GM21786 (cell line): ENCODE data around the gene CDH12.
"Not testable (repeated sequence)": the region's sequence is repeated elsewhere in the genome, so short reads cannot be mapped to it uniquely, and the experiment has no call there.

Experiments used
- ATAC-seq: cut with Tn5 transposase; IDR thresholded peaks from one replicate; pipeline ENCODE4 v1.9.1; 2021; ENCODE audit not compliant: unreplicated experiment

Gene CDH12

DNA sequence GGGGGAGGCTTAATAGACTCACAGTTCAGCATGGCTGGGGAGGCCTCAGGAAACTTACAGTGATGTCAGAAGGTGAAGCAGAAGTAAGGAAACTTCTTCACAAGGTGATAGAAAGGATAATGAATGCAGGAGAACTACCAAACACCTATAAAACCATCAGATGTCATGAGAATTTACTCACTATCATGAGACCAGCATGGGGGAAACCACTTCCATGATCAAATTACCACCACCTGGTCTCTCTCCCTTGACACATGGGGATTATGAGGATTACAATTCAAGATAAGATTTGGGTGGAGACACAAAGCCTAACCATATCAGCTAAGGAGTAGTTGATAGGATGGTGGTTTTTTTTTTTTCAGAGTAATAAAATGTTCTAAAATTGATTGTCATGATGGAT lies 201.8 kb downstream of the CDH12 start:
- ATAC-seq: no peak

DNA sequence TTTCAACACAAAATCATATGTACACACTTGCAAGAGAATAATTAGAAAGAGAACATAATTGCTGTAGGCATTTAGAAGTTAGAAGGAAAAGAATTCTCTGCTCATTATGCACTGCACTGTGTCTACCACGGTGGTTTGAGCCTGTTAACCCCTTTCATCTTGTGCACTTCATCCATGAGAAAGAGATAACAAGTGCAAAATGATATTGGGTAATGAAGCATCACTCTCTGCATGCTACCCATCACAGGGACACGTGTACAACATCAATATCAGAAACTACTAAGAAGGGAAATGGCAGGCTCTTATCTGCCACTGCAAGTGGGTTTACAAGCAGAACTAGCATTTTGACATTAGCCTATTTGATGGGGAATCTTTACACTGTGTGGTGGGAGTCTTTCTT lies 202.6 kb downstream of the CDH12 start:
- ATAC-seq: no peak

DNA sequence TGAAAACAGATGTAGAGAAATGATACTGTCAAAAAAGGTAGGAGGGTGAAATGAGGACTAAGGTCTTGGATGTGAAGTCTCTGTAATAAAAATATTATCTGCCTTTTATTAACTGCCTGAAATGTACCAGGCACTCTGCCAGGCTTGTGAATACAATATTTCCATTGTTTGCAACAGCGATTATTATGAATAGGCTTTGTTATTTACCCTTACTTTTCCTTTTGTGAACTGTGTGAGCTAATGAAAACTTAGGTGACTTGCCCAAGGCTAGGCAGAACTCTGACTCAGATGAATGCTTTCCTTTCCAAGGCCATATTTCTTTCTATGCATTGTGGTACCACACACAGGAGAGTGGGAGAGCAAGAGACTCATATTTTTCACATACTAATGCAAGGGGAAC lies 204.1 kb downstream of the CDH12 start:
- ATAC-seq: no peak

DNA sequence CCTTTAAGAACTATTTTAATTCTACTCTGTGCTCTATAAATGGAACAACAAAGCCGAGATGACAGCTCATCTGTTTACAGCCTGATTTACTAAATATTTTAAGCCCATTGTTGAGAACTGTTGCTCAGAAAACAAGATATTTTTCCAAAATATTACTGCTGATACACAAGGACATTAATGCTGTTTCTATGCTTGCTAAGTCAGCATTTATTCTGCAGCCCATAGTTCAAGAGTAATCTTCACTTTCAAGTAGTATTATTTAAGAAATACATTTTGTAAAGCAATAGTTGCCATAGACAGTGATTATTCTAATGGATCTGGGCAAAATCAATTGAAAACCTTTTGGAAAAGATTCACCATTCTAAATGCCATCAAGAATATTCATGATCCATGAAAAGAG lies 208.3 kb downstream of the CDH12 start:
- no peak for ATAC-seq

DNA sequence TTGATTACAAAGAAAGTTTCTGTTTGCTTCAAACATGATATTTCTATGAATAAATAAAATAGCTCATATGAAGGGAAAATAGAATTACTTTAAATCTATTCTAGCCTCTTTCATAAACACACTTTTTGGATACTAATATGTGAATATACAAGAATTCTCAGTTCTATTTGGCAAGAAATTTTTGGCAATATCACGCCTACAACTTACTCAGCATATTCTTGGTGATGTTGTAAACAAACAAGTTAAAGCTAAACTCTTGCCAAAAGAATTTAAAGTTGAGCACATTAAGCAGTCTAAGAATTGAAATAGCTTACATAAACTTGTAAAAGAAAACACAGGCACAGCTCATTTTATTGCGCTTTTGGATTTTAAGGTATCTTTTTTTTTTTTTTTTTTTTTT lies 209.8 kb downstream of the CDH12 start:
- no peak for ATAC-seq

DNA sequence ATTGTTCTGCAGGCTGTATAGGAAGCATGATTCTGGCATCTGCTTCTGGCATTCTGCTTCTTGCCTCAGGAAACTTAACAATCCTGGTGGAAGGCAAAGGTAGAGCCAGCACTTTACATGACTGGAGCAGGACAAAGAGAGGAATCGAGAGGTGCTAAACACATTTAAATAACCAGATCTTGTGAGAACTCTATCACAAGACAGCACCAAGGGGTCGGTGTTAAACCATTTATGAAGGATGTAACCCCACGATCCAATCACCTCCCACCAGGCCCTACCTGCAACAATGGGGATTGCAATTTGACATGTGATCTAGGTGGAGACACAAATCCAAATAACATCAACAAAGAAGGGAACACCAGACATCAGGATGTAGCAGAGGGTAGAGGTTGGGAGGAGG lies 221.5 kb downstream of the CDH12 start:
- ATAC-seq: no peak

DNA sequence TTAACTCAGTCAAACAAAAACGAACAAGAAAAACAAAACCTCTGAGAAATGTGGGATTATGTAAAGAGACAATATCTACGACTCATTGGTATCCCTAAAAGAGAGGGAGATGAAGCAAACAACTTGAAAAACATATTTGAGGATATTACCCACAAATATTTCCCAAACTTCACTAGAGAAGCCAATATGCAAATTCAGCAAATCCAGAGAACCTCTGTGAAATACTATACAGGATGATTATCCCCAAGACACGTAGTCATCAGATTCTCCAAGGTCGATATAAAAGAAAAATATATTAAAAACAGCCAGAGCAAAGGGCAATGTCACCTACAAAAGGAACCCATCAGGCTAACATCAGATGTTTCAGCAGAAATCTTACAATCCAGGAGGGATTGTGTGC lies 226.1 kb downstream of the CDH12 start:
- ATAC-seq: no peak

DNA sequence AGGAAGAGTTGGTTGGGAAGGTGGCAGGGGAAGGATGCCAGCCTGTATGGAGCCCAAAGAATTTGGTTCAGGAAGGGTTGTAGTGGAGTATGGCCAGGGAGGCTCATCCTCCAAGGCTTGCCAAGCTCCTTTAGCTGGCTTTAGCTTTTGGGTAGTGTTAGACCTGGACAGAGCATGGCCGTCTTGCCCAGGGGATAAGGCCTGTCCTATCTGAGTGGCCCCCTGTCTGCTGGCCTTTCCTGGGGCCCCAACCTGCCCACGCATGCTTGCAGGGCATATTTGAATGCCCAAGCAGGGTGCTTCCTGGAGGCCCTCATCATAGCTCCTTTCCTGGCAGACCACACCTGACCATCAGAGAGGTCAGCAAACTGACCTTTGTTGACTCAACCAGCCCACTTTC lies 227.7 kb downstream of the CDH12 start:
- no peak for ATAC-seq

DNA sequence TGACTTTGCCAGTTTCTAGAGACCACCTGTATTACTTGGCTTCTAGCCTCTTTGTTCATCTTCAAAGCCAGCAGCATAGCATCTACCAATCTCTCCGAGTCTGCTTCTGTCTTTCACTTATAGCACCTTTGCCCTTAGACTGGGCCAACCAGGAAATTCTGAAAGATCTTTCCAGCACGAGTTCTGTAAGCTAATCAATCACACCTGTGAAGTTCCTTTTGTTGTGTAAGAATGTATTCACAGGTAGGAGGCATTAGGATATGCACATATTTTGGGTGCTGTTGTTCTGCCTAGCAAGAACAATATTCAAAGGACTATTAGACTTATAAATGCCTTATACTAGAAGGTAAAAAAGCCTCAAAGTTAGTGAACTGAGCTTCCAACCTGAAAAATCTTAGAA lies 232.1 kb downstream of the CDH12 start:
- no peak for ATAC-seq

DNA sequence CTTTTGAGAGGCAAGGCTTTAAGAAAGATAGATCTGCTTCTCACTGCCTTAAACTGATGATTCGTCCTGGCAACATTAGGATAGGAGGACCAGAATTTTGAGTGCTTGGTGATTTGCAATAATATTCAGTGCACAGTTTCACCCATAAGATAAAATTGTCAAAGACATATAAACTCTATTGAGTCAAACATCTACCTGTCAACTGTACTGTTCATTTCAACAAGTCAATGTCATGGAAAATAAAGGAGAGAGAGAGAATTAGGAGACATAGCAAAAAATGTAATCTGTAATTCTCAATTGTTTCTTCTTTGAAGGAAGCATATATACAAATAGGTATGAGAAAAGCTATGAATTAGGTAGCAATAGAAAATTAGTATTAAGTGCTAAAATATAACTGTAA lies 237.2 kb downstream of the CDH12 start:
- no peak for ATAC-seq

DNA sequence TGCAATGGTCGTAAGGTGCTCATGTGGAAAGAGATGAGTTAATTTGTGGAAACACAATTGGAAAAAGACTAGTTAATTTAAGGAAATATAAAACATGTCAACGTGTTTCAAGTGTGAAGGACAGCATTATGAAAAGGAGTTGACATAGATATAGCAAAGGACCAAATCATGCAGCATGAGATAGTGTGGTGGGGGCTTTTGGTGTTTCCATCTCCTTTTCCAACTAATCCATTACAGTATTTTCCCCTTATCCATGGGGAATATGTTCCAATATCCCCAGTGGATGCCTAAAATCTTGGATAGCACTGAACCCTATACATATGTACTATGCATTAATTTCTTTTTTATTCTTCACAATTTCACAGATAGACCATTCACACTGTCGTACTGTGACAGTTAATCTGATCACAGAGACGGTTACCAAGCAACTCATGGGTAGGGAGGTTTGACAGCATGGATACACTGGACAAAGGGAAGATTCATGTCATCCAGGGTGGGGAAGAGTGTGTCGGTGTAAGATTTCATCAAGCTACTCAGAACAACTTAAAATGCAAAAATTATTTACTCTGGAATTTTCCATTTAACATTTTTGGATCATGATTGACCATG lies 238.6 kb downstream of the CDH12 start:
- no peak for ATAC-seq

DNA sequence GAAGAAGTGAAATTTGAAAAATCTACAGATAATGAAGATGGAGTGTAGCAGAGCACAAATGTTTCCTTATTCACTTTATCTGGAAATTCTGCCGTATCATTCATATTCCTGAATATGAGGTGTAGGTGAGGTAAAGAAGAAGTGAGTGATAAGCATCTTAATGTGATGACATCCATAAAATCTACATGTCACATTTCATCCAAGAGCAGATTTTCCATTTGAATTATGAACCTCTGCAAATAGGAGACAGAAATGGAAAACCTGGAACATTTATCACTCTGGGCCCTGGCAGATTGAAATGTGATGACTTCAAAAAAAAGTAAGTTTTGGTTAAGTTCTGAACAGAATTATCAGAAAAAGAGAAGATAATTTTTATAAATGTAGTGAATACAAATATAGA lies 240.2 kb downstream of the CDH12 start:
- ATAC-seq: no peak

DNA sequence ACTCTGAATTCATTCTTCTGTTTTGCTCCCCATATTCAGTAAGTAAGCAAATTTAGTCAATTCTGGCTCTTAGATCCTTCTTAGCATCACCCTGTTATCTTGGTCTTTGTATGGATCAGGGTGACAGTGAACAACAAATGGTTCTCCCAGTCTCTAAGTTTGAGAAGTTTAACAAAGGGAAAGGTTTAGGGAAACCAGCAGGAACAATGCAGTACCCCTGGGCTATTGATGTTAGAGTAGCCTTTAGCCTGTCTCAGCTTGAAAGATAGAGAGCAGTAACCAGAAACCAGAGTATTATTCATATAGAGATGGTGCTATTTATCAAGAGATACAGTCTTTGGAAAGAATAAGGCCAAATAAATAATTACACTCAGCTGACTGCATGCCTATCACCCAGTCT lies 241.8 kb downstream of the CDH12 start:
- no peak for ATAC-seq

DNA sequence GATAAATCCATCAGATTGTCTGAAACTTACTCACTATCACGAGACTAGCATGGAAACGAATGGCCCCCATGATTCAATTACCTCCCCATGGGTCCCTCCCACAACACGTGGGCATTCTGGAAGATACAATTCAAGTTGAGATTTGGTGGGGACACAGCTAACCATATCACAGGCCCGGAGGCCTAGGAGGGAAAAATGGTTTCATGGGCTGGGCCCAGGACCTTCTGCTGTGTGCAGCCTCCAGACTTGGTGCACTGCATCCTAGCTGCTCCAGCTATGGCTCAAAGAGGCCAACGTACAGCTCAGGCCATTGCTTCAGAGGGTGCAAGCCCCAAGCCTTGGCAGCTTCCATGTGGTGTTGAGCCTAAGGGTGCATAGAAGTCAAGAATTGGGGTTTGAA lies 245.6 kb downstream of the CDH12 start:
- not testable (repeated sequence) for ATAC-seq

DNA sequence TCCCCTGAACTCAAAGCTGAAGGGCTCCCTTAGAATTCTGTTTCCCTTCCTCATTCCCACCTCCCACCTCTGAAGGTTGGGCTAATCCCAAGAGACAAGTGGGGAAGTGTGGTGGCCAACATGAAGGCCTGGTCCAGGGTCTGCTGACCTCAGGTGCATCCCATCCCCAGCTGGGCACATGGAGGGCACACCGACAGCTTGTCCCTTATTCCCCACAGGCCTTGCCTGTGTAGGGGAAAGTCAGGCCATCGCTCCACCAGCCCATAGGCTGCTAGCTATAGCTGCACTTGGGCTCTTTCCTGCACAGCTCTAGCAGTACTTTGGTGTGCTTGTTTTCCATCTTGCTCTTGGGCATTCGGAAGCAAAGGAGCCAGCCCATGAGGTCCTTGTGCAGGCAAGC lies 247.7 kb downstream of the CDH12 start:
- no peak for ATAC-seq

DNA sequence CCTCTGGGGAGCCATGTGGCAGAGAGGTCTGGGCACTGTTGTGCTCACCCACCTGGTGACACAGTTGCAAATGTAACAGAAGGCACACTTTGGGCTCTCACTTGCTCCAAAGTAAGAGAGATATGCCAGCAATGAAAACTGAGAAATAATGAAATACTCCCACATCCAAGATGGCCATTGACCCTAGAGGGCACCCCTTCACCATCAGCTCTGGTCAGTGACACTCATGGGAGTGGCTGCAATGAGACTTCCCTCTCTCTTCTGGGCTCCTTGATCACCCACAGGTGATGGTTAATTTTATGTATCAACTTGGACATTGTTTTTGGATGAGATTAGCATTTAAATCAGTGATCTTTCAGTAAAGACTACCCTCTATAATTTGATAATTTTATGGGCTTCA lies 248.4 kb downstream of the CDH12 start:
- no peak for ATAC-seq

DNA sequence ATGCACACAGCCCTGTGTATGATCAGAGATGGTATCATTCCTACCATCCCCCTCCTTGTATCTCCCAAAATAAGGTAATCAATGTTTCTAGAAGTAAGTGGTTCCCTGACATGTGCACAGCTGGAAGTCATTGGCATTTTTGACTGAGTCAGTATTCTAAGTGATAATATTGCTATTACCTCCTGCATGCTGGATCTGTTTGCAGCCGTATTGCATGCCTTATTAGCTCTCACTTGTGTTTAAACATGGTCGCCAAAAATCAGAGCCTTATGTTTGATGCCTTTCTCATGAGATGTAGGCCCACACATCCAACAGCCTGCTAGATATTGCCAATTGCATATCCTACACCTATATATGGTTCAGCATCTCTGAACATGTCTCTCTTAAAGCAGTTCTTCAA lies 254.3 kb downstream of the CDH12 start:
- ATAC-seq: no peak

DNA sequence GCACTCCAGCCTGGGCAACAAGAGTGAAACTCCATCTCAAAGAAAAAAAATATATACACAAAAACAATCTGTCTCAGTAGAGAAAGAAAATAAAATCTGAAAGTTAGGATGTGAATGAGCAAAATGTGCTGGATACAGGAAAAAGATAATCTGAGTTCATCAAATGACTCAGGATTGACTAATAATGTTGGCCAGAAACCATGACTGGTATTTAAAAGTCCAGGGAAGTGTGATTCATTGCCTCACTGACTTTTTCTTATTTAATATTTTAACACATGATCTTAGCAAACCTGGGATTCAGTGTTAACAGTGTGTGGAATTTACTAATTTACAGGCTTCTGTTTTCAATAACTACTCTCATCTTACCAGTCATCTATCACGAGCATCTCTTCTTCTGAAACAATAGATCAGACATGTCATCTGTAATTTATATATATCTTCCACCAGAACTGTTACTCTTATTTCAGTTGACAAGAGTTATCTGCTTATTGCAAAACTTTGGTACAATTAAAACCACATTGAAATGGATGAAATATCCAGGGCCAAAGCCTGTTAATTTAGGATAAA lies 256.7 kb downstream of the CDH12 start:
- no peak for ATAC-seq

DNA sequence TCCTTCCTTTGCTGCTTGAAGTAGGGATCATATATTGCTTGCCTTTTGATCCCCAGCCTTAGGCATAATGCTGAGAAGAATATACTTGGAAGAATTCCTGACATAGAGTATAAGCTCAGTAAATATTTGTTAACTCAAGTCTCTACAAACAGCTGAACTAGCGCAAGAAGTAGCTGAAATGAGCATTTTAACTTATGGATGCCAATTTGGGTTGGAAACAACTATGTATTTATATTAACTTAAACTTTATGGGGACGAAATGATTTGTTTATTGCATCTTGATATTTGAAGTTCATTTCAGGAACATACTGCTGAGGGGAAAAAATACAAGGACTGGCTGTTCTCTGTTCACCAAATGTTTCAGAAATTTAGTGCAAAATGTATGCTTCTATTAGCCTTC lies 258.7 kb downstream of the CDH12 start:
- no peak for ATAC-seq

DNA sequence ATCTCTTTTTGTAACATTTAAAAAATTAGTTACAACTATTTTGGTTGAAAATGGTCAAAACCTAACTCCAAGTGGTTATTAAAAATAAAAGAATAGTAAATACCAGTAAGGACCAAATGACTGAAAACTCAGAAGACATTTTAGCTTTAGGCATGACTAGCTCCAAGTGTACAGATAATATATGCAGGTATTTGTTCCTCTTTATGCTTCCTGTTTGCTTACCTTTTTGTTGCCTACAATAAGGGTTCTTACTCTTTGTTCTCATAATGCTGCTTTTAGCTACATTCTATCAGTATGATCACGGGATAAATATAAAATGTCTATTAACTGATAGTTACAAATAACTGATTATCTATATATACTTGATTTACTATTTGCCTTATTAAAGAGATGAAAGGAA lies 259.6 kb downstream of the CDH12 start:
- peak; percentile 78 for ATAC-seq

DNA sequence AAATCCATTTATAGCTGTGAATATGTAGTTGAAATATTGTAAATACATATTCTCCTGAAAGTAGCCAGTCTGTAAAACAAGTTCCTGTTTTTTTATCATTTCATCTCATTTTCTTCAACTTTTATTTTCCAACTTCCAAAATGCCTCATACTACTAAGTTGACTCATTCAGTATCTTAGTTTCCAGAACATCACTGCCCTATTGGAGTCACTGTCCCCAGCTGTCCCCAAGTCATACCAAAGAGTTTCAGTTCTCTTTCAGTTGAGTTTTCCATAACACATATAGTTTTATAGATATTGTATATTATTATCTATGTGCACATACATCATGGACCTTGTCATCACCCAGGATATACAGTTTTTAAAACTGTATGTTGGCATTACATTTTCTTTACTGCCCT lies 261.7 kb downstream of the CDH12 start:
- no peak for ATAC-seq

DNA sequence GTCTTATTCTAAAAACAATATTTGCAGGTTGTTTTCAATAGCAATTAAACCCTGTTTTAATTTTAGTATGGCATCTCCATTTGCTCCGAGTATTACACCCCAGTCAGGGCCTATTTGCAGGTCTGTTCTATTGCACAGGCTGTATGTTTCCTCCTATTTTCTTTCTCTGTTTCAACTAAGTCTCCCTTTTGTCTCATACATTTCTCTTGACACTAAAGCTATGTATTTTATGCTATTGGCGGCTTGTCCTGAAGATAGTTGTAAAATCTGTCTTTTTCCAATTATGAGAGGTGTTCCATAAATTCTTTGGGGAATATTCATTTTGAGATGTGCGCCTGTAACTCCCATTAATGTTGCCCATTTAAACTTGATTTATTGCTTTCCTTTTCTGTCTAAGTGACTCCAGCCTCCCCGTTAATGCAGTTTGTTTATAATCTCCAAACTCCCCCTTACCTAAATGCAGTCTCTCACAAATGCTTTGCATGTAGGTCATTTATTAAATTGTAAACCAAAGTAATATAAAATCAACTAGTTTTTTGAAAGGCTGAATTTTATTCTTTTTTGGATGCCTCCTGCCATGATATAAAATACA lies 262.4 kb downstream of the CDH12 start:
- no peak for ATAC-seq

DNA sequence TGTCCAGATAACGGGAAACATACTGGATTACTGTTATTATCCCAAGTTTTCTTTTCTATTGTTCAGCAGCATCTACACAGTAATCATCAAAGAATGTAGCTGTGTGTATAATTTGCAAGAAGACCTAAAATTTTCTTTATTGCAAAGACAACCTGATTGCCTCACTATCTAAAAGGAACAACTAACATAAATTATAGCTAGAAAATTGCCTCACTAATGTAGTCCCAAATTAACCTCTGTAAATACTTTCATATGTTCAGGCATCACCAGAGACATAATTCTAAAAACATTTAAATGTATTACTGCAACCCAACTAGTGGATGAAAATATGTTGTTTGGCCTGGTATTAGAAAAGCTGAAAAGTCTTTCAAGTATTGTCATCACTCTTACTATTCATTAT lies 275.4 kb downstream of the CDH12 start:
- ATAC-seq: no peak
